Muscle layer of duodenum (tissue), 2 donors: ENCODE measurements around the gene ATP1A2.

ENCODE experiments used
- H3K27ac ChIP-seq: one replicate; pipeline ENCODE4 v1.7.0; 2013; ENCODE audit warnings: mild to moderate bottlenecking, low read length
- H3K27me3 ChIP-seq: one replicate; pipeline ENCODE4 v1.7.0; 2013; ENCODE audit warnings: low read depth, mild to moderate bottlenecking, control low read depth, low read length
- H3K36me3 ChIP-seq, 2 donors: one replicate each; pipeline ENCODE4 v1.7.0; 2013; ENCODE audit warnings: low read length in 2 of 2, control low read depth in 1 of 2, mild to moderate bottlenecking in 1 of 2; ENCODE audit not compliant: insufficient read depth in 2 of 2, control insufficient read depth in 1 of 2
- H3K4me1 ChIP-seq, 2 donors: one replicate each; pipeline ENCODE4 v1.7.0; 2013; ENCODE audit warnings: low read length in 2 of 2, mild to moderate bottlenecking in 2 of 2, control low read depth in 1 of 2, moderate library complexity in 1 of 2; ENCODE audit not compliant: insufficient read depth in 2 of 2, control insufficient read depth in 1 of 2
- H3K4me3 ChIP-seq, 2 donors: one replicate each; pipeline ENCODE4 v1.7.0; 2013; ENCODE audit warnings: low read length in 2 of 2, low read depth in 1 of 2, mild to moderate bottlenecking in 1 of 2
- H3K9me3 ChIP-seq, 2 donors: one replicate each; pipeline ENCODE4 v1.7.0; 2013; ENCODE audit warnings: low read length in 2 of 2, control low read depth in 1 of 2, mild to moderate bottlenecking in 1 of 2; ENCODE audit not compliant: control insufficient read depth in 1 of 2
- donor health status: healthy.

The ATP1A2 gene

DNA sequence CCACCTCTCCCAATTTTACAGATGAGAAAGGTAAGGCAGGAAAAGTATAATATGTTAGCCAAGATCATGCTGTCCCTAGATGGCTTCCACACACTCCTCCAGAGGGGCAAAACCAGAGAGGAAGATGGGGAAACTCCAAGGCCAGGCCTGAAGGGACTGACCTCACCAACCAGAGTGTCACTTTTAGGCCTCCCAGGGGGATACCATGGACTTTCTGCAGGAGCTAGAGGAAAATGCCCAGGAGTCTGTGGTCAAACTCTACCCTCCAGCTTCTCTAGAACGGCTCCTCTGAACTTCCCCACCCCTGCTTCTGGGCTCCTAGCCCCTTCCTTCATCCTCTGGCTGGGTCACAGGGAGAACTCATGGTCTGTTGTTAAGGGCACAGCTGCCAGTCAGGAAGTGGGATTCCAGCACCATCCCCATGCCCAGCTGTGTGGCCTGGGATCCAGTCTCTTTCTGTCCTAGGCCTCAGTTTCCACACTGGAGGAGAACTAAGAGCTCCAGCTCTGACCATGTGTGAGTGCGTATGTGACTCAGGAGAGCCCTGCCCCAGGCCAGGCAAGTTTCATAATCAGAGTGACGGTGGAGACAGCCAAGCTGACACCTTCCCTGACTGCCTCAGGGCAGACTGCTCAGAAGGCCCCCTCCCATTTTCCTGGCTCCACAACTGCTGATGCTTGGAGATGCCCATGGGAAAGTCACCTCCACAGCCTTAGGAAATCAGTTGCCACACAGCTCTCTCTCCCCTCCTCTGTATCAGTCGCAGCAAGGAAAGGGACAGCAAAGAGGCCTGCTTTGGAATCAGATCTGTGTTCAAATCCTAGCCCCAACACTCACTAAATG, 19.1 kb upstream of the ATP1A2 start:
- Histone ChIP-seq H3K27ac (no peak overlapping the region), H3K4me1 (peaks cover 21 to 32% of the 10 kb centered on the region in 2 donors), H3K4me3 (peak overlapping the region in 1 of 2 donors; percentile 83), H3K9me3 (no peaks in the 10 kb centered on the region), H3K27me3 (no peaks in the 10 kb centered on the region), H3K36me3 (peaks cover 4 to 23% of the 10 kb centered on the region in 2 donors)

DNA sequence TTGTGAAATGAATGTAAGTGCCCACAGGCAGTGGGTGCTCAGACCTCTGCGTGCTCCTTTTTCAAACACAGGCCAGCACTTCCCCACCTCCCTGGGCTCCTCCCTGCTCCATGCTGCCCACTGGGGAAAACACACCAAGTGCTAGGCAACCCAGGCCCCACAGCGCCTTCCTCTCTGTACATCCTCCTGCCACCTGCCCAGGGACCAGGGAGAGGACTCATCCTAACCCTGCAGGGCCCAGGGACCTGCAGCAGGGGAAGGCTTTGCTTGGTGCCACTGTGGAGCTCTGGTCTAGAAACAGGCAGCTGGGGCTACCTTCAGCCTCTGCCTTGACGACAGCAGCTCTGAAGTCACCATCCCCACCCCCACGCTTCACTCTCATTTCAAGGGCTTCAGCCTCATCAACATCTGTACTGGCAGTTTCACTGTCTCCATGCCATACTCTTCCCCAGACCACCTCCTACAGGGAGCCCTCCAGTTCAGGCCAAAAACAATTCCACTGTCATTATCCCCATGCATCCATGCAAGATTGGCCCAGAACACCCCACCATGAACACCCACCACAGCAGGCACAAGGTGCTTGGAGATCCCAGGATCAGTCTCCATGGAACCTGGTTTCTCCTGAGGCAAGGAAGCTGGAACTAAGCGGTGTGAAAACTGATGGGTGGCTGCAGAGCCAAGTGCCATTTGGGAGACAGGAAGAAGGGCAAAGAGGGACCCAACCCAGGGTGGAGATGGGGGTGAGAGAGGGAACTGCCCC, 18.2 kb upstream of the ATP1A2 start:
- no peaks in the 10 kb centered on the region for H3K9me3 ChIP-seq
- no peak overlapping the region for H3K27ac ChIP-seq
- H3K4me1 ChIP-seq: peaks cover 25 to 39% of the 10 kb centered on the region in 2 donors
- no peaks in the 10 kb centered on the region for H3K27me3 ChIP-seq
- peak overlapping the region; percentile 76 to 83 for H3K4me3 ChIP-seq
- peaks cover 4 to 14% of the 10 kb centered on the region in 2 donors for H3K36me3 ChIP-seq

- peak within 1 kb of the TSS; percentile 96 for H3K27ac ChIP-seq
- peaks cover 4 to 6% of the 10 kb centered on the region in 2 donors for H3K36me3 ChIP-seq
- no peaks in the 10 kb centered on the region for H3K27me3 ChIP-seq
- H3K4me1 ChIP-seq: peaks cover 25 to 47% of the 10 kb centered on the region in 2 donors
- H3K4me3 ChIP-seq: peak within 1 kb of the TSS; percentile 77 to 83
- no peaks in the 10 kb centered on the region for H3K9me3 ChIP-seq
Observed at GRCh38 chr1:160097911-160098851, 17.4 kb upstream of the ATP1A2 start, which contains the start of gene IGSF8. Gene IGSF8 (minus strand): TSS chr1:160098619. CDS start chr1:160098472, 147 bp downstream.

- peaks cover 4 to 6% of the 10 kb centered on the region in 2 donors for H3K36me3 ChIP-seq
- H3K4me1 ChIP-seq: peaks cover 21 to 55% of the 10 kb centered on the region in 2 donors
- H3K4me3 ChIP-seq: peak overlapping the region; percentile 57 to 77
- peak overlapping the region; percentile 96 for H3K27ac ChIP-seq
- no peaks in the 10 kb centered on the region for H3K27me3 ChIP-seq
- no peaks in the 10 kb centered on the region for H3K9me3 ChIP-seq
Observed at GRCh38 chr1:160098852-160099561, 16.6 kb upstream of the ATP1A2 start.

DNA sequence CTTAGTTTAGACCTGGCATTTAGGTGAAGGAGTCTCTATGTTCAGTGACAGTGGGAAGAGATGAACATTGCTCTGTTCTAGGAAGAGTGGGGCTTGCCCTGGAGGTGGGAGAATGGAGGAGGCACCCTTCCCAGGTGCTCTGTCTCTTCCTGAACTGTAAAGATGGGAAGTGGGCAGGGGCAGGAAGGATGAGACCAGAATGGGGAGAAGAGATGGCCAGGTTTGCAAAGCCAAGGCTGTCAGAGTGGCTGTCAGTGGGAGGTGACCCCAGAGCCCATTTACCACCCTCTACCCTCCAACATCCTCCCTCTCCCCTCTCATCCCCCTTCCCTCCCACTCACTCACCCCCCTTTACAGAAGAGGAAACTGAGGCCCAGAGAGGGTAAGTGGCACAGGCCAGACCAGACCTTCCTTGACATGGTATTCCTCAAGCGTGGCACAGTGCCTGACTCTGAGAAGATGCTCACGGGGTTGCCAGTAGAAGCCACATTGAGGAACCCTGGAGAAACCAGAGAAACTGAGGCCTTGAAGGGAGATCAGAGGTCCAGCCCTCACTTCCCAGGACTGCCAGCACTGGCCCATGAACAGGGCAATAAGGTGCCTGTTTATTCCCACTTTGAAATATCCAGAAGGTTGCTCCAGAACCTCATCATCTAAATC, 15.7 kb upstream of the ATP1A2 start:
- no peaks in the 10 kb centered on the region for H3K27me3 ChIP-seq
- no peak overlapping the region for H3K4me3 ChIP-seq
- peaks cover 0 to 1% of the 10 kb centered on the region in 2 donors for H3K36me3 ChIP-seq
- peaks cover 28 to 64% of the 10 kb centered on the region in 2 donors for H3K4me1 ChIP-seq
- peak overlapping the region; percentile 96 for H3K27ac ChIP-seq
- H3K9me3 ChIP-seq: no peaks in the 10 kb centered on the region

DNA sequence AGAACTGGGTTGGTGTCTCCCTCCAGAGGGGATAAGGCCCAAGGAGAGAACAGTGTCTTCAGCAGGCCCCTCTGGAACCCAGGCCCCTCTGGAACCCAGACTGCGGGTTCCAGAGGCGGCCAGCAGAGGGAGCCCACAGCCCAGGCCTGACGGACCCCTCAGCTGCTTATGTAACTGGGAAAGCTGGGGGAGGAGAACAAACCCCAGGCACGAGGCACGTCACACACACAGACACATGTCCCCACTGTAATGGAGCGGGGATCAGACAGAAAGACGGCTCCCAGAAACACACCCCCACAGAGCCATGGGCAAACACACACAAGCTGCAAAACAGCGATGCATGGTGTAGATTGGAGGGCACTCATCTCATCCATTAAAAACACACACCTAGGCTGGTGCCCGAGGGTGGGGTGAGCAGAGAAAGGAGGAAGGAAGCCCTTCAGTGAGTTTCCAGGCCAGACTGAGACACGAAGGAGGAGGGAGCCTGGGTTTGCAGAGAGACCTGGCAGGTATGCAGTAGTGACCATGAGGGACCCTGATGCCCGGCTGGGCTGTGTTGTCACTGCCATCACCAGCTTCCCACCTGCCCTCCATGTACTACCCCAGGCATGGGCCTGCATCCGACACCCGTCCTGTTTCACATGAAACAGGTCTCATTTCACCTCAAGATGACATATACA, 14.4 kb upstream of the ATP1A2 start:
- H3K36me3 ChIP-seq: no peaks in the 10 kb centered on the region
- peaks cover 28 to 63% of the 10 kb centered on the region in 2 donors for H3K4me1 ChIP-seq
- peak overlapping the region; percentile 16 for H3K27ac ChIP-seq
- no peaks in the 10 kb centered on the region for H3K9me3 ChIP-seq
- peak overlapping the region in 1 of 2 donors; percentile 24 for H3K4me3 ChIP-seq
- no peaks in the 10 kb centered on the region for H3K27me3 ChIP-seq

- H3K27me3 ChIP-seq: no peaks in the 10 kb centered on the region
- peak overlapping the region; percentile 16 for H3K27ac ChIP-seq
- peak overlapping the region in 1 of 2 donors; percentile 24 for H3K4me3 ChIP-seq
- no peaks in the 10 kb centered on the region for H3K36me3 ChIP-seq
- no peaks in the 10 kb centered on the region for H3K9me3 ChIP-seq
- H3K4me1 ChIP-seq: peaks cover 26 to 55% of the 10 kb centered on the region in 2 donors
Observed at GRCh38 chr1:160101717-160102522, 13.6 kb upstream of the ATP1A2 start.

GRCh38 chr1:160103658-160104408, 11.7 kb upstream of the ATP1A2 start:
- no peaks in the 10 kb centered on the region for H3K9me3 ChIP-seq
- no peak overlapping the region for H3K4me3 ChIP-seq
- no peaks in the 10 kb centered on the region for H3K27me3 ChIP-seq
- H3K27ac ChIP-seq: no peak overlapping the region
- no peaks in the 10 kb centered on the region for H3K36me3 ChIP-seq
- peaks cover 16 to 45% of the 10 kb centered on the region in 2 donors for H3K4me1 ChIP-seq

- H3K4me1 ChIP-seq: peaks cover 16 to 41% of the 10 kb centered on the region in 2 donors
- no peaks in the 10 kb centered on the region for H3K36me3 ChIP-seq
- H3K27me3 ChIP-seq: no peaks in the 10 kb centered on the region
- H3K4me3 ChIP-seq: no peak overlapping the region
- no peak overlapping the region for H3K27ac ChIP-seq
- no peaks in the 10 kb centered on the region for H3K9me3 ChIP-seq
Observed at GRCh38 chr1:160104486-160104885, 11.1 kb upstream of the ATP1A2 start.
